ENCODE measurements around the gene ASIC4.

GRCh38 chr2:219522111-219523030 is 8.1 kb downstream of the ASIC4 start:
- TF ChIP-seq CTCF (IDR thresholded peaks at IDR 0.05; ENCODE audit: low read depth, low read length) (no peak), POLR2A (IDR thresholded peaks at IDR 0.05; ENCODE audit: extremely low read depth, insufficient read length) (no peak), MAX (IDR thresholded peaks at IDR 0.05; ENCODE audit: low read depth, low read length) (no peak), MYC (IDR thresholded peaks at IDR 0.05; ENCODE audit: low read depth, low read length) (no peak)
